ENCODE measurements around the gene JPT1. TPM values are rescaled to one million over a fixed set of nuclear protein-coding genes. Genes with fewer than 3 reads are reported as not detected.

The JPT1 gene
- total and polyA plus RNA-seq, 5 donors from 2014 or later = 70.9 to 231 (median 162) TPM

DNA sequence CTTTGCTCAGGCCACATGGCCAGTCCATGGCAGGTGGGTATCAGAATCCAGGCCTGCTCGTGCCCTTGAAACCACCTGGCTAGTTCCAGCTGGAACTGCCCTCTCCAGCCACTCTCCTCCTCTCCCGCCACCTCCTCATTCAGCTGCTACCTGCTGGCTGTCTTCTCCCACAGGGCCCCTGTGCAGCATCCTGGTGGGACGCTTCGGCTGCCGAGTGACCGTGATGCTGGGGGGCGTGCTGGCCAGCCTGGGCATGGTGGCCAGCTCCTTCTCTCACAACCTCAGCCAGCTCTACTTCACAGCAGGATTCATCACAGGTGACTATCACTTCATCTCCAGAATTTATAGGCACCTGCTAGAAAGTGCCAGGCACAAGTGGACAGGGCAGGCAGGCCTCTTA is 56.4 kb downstream of the JPT1 start:
- no peak for DNase-seq
- Histone ChIP-seq H3K27ac (ENCODE audit: insufficient read depth, low read length, poor library complexity, severe bottlenecking) (no peak overlapping the region), H3K4me1 (ENCODE audit: control insufficient read depth, insufficient read depth, low read length, poor library complexity, severe bottlenecking) (no peaks in the 10 kb centered on the region), H3K9me3 (ENCODE audit: control insufficient read depth in 2 of 2, low read length in 2 of 2) (no peaks in the 10 kb centered on the region), H3K27me3 (ENCODE audit: control insufficient read depth, insufficient read depth, low read length) (no peaks in the 10 kb centered on the region), H3K4me3 (ENCODE audit: low read depth, low read length) (no peak overlapping the region), H3K36me3 (ENCODE audit: control insufficient read depth, insufficient read depth, low read length) (no peaks in the 10 kb centered on the region)
- no peaks in the 10 kb centered on the region for H3K4me1 Mint-ChIP-seq
- no peak for ATAC-seq (ENCODE audit: low read depth in 2 of 2)
- H3K27me3 Mint-ChIP-seq = no peaks in the 10 kb centered on the region
- peaks cover 0 to 1% (median 0%) of the 10 kb centered on the region in 7 donors for H3K9me3 Mint-ChIP-seq
- no peak overlapping the region for H3K27ac Mint-ChIP-seq
- H3K36me3 Mint-ChIP-seq = peaks cover 3% of the 10 kb centered on the region
- no peak overlapping the region for H3K4me3 Mint-ChIP-seq

DNA sequence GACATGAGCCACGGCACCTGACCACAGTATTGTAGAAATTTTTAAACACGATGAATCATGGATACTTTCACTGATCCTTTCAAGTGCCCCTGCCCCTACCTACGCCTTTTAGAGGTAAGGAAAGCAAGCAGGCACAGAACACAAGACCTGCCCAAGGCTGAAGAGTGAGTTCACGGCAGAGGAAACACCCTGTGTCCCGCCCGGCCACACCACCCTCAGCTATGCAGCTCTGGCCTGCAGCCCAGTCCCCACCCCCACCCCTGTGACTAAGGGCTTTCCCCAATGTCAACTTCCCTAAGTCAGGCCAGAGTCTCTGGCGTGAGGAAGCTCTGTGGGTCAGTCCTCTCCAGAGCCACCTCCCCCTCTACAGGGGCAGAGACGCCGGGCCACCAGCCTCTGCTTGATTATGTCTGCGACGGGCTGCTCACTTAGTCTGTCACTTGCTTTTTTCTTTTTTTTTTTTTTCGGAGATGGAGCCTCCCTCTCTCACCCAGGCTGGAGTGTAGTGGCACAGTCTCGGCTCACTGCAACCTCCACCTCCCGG is 58.2 kb downstream of the JPT1 start:
- H3K4me1 ChIP-seq (ENCODE audit: control insufficient read depth, insufficient read depth, low read length, poor library complexity, severe bottlenecking) = no peaks in the 10 kb centered on the region
- no peak overlapping the region for H3K27ac ChIP-seq (ENCODE audit: insufficient read depth, low read length, poor library complexity, severe bottlenecking)
- H3K9me3 ChIP-seq (ENCODE audit: control insufficient read depth in 2 of 2, low read length in 2 of 2) = no peaks in the 10 kb centered on the region
- H3K4me1 Mint-ChIP-seq = peaks cover 0 to 7% (median 3%) of the 10 kb centered on the region in 4 donors
- H3K36me3 ChIP-seq (ENCODE audit: control insufficient read depth, insufficient read depth, low read length) = no peaks in the 10 kb centered on the region
- H3K27me3 Mint-ChIP-seq = no peaks in the 10 kb centered on the region
- H3K36me3 Mint-ChIP-seq = peaks cover 3% of the 10 kb centered on the region
- peaks cover 0 to 1% (median 0%) of the 10 kb centered on the region in 7 donors for H3K9me3 Mint-ChIP-seq
- no peak overlapping the region for H3K4me3 Mint-ChIP-seq
- H3K27me3 ChIP-seq (ENCODE audit: control insufficient read depth, insufficient read depth, low read length) = no peaks in the 10 kb centered on the region
- no peak overlapping the region for H3K27ac Mint-ChIP-seq
- ATAC-seq (ENCODE audit: low read depth in 2 of 2) (peak; percentile 11 to 20), DNase-seq (no peak)
- no peak overlapping the region for H3K4me3 ChIP-seq (ENCODE audit: low read depth, low read length)

DNA sequence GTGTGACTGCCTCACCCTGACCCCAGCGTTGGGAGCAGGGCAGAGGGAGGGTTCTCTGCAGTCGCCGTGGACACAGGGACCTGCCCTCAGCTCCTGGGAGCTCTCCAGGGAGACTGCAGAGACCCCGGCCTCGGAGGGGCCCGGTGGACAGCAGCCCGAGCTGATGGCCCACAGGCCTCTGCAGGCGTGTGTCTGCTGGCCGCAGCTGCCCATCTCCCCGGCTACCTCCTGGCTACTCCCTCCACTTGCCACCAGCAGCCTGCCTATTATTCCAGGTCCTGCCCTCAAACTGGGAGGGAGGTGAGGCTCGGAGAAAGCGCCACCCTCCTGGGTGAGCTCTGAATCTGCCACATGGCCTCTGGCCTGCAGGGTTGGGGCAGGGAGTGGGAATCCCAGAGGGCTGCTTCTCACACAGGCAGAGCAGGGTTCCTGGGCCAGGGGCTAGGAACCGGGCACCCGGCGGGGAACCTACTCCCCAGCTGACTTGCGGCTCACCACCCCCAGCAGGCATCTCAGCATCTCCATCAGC is 59.4 kb downstream of the JPT1 start:
- ATAC-seq (ENCODE audit: low read depth in 2 of 2) (no peak), DNase-seq (no peak)
- no peaks in the 10 kb centered on the region for H3K9me3 ChIP-seq (ENCODE audit: control insufficient read depth in 2 of 2, low read length in 2 of 2)
- Mint-ChIP-seq H3K27me3 (no peaks in the 10 kb centered on the region), H3K4me3 (no peak overlapping the region), H3K27ac (no peak overlapping the region), H3K4me1 (peaks cover 0 to 12% (median 9%) of the 10 kb centered on the region in 4 donors), H3K9me3 (peaks cover 0 to 1% (median 0%) of the 10 kb centered on the region in 7 donors), H3K36me3 (peaks cover 3% of the 10 kb centered on the region)
- no peak overlapping the region for H3K4me3 ChIP-seq (ENCODE audit: low read depth, low read length)
- no peak overlapping the region for H3K27ac ChIP-seq (ENCODE audit: insufficient read depth, low read length, poor library complexity, severe bottlenecking)
- no peaks in the 10 kb centered on the region for H3K36me3 ChIP-seq (ENCODE audit: control insufficient read depth, insufficient read depth, low read length)
- no peaks in the 10 kb centered on the region for H3K4me1 ChIP-seq (ENCODE audit: control insufficient read depth, insufficient read depth, low read length, poor library complexity, severe bottlenecking)
- H3K27me3 ChIP-seq (ENCODE audit: control insufficient read depth, insufficient read depth, low read length) = no peaks in the 10 kb centered on the region

DNA sequence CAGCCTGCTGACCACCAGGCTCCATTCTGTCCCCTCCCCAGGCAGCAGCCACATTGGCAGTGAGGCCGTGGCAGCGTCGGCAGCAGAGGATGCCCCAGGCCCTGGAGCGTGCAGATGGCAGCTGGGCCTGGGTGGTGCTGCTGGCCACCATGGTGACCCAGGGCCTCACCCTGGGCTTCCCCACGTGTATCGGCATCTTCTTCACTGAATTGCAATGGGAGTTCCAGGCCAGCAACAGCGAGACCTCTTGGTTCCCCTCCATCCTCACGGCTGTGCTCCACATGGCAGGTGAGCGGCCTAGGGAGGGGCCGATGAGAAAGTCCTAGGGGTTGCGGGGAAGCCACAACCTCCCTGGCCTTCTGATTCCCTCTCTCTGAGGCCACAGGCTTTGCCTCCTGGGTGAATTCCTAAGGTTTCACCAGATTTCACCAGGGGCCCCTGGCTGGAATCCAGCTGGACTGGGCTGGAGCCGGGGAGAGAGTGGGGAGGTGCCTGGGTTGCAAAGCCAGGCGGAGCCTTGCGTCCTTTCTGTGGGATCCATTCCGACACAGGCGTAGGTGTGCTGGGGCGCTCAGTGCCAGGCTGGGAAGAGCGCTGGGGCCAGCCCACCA is 60.7 kb downstream of the JPT1 start:
- DNase-seq (no peak), ATAC-seq (ENCODE audit: low read depth in 2 of 2) (no peak)
- H3K27me3 ChIP-seq (ENCODE audit: control insufficient read depth, insufficient read depth, low read length) = no peaks in the 10 kb centered on the region
- Mint-ChIP-seq H3K36me3 (no peaks in the 10 kb centered on the region), H3K4me1 (peaks cover 0 to 25% (median 9%) of the 10 kb centered on the region in 4 donors), H3K4me3 (no peak overlapping the region), H3K27ac (no peak overlapping the region), H3K27me3 (no peaks in the 10 kb centered on the region), H3K9me3 (peaks cover 0 to 1% (median 0%) of the 10 kb centered on the region in 7 donors)
- no peaks in the 10 kb centered on the region for H3K36me3 ChIP-seq (ENCODE audit: control insufficient read depth, insufficient read depth, low read length)
- H3K4me3 ChIP-seq (ENCODE audit: low read depth, low read length) = no peak overlapping the region
- H3K27ac ChIP-seq (ENCODE audit: insufficient read depth, low read length, poor library complexity, severe bottlenecking) = no peak overlapping the region
- no peaks in the 10 kb centered on the region for H3K9me3 ChIP-seq (ENCODE audit: control insufficient read depth in 2 of 2, low read length in 2 of 2)
- peaks cover 10% of the 10 kb centered on the region for H3K4me1 ChIP-seq (ENCODE audit: control insufficient read depth, insufficient read depth, low read length, poor library complexity, severe bottlenecking)

DNA sequence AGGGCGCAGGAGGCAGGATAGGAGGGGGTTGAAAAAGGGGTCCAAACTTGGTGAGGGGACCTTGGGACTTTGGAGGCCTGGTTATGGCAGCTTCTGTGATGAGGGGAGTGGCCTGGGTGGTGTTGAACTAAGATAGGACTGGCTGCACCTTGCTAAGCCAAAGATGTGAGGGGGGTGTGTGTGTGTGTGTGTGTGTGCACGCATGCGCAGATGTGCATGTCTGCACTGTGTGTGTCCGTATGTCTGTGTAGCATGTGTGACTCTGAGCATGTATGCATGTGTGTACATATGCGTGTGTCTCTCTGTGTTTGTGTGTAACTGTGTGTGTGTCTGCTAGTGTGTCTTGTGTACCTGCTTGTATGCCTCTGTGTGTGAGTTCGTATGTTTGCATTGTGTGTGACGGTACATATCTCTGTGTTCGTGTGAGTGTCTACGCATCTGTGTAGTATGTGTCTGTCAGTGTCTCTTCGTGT is 62.4 kb downstream of the JPT1 start:
- DNase-seq (no peak), ATAC-seq (ENCODE audit: low read depth in 2 of 2) (no peak)
- Mint-ChIP-seq H3K36me3 (no peaks in the 10 kb centered on the region), H3K4me3 (peak overlapping the region in 3 of 4 donors; percentile 20 to 58 (median 49)), H3K27me3 (no peaks in the 10 kb centered on the region), H3K27ac (no peak overlapping the region), H3K4me1 (peaks cover 0 to 36% (median 11%) of the 10 kb centered on the region in 4 donors), H3K9me3 (no peaks in the 10 kb centered on the region)
- Histone ChIP-seq H3K27ac (ENCODE audit: insufficient read depth, low read length, poor library complexity, severe bottlenecking) (no peak overlapping the region), H3K4me3 (ENCODE audit: low read depth, low read length) (no peak overlapping the region), H3K9me3 (ENCODE audit: control insufficient read depth in 2 of 2, low read length in 2 of 2) (no peaks in the 10 kb centered on the region), H3K27me3 (ENCODE audit: control insufficient read depth, insufficient read depth, low read length) (no peaks in the 10 kb centered on the region), H3K36me3 (ENCODE audit: control insufficient read depth, insufficient read depth, low read length) (no peaks in the 10 kb centered on the region), H3K4me1 (ENCODE audit: control insufficient read depth, insufficient read depth, low read length, poor library complexity, severe bottlenecking) (peaks cover 24% of the 10 kb centered on the region)

DNA sequence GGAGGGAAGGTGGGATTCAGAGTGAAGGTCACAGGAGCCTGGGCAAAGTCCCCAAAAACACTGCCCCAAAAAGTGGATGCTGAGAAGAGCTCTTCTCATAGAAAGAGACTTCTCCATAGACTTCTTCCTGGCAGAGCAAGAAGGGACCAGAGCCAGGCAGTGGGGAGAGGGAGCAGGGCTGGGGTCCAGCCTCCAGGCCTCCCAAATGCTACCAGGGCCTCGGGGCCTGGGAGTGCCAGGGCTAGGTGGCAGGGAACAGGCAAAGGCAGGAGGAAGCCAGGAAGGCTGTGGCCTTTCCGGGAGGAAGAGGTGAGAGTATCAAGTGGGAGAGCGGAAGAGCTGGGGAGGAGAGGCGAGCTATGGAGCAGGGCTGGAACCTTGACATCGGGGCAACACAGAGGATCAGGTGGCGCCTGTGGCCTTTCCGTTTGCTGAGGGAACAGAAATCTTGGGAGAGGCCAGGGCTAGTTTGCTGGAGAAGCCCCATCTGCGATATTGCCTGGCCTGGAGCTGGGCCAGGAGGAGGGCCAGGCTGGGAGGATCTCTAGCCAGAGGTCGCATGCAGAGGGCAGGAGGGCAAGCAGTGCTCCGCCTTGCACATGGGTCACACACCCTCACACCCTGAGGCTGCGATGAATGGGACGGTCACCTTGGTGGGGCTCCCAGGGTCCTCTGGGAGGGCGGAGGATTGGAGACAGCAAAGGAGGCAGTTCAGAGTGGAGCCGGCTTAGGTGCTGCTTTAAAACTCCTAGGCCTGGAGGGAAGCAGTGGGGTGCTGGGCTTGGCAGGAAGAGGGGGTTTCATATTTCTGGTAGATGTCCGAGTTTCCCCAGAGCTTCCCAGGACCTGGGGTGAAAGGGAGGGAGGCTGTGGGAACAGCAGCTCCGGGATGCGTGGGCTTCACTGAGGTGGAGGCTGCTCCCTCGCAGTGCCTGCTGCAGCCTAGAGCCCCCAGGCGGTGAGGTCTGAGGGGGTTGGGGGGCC is 63.1 kb downstream of the JPT1 start:
- H3K9me3 Mint-ChIP-seq = no peaks in the 10 kb centered on the region
- H3K27me3 Mint-ChIP-seq = no peaks in the 10 kb centered on the region
- DNase-seq (no peak), ATAC-seq (ENCODE audit: low read depth in 2 of 2) (no peak)
- no peaks in the 10 kb centered on the region for H3K36me3 Mint-ChIP-seq
- Histone ChIP-seq H3K27ac (ENCODE audit: insufficient read depth, low read length, poor library complexity, severe bottlenecking) (no peak overlapping the region), H3K4me3 (ENCODE audit: low read depth, low read length) (no peak overlapping the region), H3K9me3 (ENCODE audit: control insufficient read depth in 2 of 2, low read length in 2 of 2) (no peaks in the 10 kb centered on the region), H3K36me3 (ENCODE audit: control insufficient read depth, insufficient read depth, low read length) (no peaks in the 10 kb centered on the region), H3K27me3 (ENCODE audit: control insufficient read depth, insufficient read depth, low read length) (no peaks in the 10 kb centered on the region), H3K4me1 (ENCODE audit: control insufficient read depth, insufficient read depth, low read length, poor library complexity, severe bottlenecking) (peaks cover 24% of the 10 kb centered on the region)
- H3K4me3 Mint-ChIP-seq = peak overlapping the region in 2 of 4 donors; percentile 25 to 35
- peak overlapping the region in 1 of 3 donors; percentile 51 for H3K27ac Mint-ChIP-seq
- H3K4me1 Mint-ChIP-seq = peaks cover 0 to 42% (median 13%) of the 10 kb centered on the region in 4 donors

All from CD4-positive, CD25-positive, alpha-beta regulatory T cell (primary cell).